ENCODE data around the gene AKAP6.

The AKAP6 gene, protein sequence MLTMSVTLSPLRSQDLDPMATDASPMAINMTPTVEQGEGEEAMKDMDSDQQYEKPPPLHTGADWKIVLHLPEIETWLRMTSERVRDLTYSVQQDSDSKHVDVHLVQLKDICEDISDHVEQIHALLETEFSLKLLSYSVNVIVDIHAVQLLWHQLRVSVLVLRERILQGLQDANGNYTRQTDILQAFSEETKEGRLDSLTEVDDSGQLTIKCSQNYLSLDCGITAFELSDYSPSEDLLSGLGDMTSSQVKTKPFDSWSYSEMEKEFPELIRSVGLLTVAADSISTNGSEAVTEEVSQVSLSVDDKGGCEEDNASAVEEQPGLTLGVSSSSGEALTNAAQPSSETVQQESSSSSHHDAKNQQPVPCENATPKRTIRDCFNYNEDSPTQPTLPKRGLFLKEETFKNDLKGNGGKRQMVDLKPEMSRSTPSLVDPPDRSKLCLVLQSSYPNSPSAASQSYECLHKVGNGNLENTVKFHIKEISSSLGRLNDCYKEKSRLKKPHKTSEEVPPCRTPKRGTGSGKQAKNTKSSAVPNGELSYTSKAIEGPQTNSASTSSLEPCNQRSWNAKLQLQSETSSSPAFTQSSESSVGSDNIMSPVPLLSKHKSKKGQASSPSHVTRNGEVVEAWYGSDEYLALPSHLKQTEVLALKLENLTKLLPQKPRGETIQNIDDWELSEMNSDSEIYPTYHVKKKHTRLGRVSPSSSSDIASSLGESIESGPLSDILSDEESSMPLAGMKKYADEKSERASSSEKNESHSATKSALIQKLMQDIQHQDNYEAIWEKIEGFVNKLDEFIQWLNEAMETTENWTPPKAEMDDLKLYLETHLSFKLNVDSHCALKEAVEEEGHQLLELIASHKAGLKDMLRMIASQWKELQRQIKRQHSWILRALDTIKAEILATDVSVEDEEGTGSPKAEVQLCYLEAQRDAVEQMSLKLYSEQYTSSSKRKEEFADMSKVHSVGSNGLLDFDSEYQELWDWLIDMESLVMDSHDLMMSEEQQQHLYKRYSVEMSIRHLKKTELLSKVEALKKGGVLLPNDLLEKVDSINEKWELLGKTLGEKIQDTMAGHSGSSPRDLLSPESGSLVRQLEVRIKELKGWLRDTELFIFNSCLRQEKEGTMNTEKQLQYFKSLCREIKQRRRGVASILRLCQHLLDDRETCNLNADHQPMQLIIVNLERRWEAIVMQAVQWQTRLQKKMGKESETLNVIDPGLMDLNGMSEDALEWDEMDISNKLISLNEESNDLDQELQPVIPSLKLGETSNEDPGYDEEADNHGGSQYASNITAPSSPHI (N-terminal part only)

GRCh38 chr14:32329146-32329545 lies at the start of gene AKAP6:
TSS of gene AKAP6 (plus strand) at chr14:32329298. CDS start at chr14:32433494, 104,196 bp downstream.
- in situ Hi-C loops (cut with MboI; ENCODE audit: low pct_unique_long_range_greater_than_20kb, low sequenced_read_pairs): no loop called here
- no peak for DNase-seq

- in situ Hi-C loops (cut with MboI; ENCODE audit: low pct_unique_long_range_greater_than_20kb, low sequenced_read_pairs): no loop called here
- DNase-seq: no peak
Measured at GRCh38 chr14:32286602-32287001, 42.5 kb upstream of the AKAP6 start.

GRCh38 chr14:32296366-32296765 lies 32.7 kb upstream of the AKAP6 start:
- DNase-seq: no peak
- in situ Hi-C loops (cut with MboI; ENCODE audit: low pct_unique_long_range_greater_than_20kb, low sequenced_read_pairs): no loop called here

GRCh38 chr14:32298346-32298745 lies 30.8 kb upstream of the AKAP6 start:
- in situ Hi-C loops (cut with MboI; ENCODE audit: low pct_unique_long_range_greater_than_20kb, low sequenced_read_pairs): no loop called here
- DNase-seq: no peak

DNA sequence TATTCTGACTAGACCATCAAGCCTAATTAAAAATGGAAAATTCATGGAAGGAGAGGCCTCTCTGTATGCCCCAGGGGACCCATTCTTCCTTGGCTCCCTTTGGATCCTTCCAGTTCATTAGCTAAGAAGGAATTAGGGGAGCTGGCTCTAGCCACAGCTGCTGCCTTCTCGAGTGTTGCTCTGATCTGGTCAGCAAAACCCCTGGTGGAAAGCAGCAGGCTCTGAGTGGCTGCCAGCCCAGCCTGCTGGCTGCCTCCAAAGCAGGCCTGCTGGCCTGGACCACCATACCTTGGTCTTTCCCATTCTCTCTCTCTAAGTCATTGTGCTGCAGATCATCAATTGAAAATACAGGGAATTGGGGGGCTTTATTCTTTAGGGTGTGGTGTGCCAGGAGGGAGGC lies 29.0 kb upstream of the AKAP6 start:
- no peak for DNase-seq
- in situ Hi-C loops (cut with MboI; ENCODE audit: low pct_unique_long_range_greater_than_20kb, low sequenced_read_pairs): no loop called here

GRCh38 chr14:32303865-32304264 lies 25.2 kb upstream of the AKAP6 start:
- no peak for DNase-seq

DNA sequence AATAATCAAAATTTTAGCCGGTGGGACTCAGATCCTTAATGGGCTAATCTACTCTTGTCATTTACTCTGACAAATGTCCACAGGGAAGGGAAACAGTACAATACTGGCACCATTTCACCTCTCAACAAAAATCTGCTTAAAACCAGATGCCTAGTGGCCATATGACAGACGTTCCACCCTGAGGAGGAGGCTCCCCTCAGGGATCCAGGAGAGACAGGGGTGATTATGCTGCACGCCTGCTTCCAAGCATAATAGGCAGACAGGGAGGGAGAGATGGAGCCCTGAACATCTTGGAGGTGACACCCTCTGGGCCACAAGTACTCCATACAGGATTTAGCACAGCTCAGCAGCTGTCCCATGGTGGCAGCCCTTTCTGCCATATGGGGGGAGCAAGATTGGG lies 24.8 kb upstream of the AKAP6 start:
- in situ Hi-C loops (cut with MboI; ENCODE audit: low pct_unique_long_range_greater_than_20kb, low sequenced_read_pairs): no loop called here
- DNase-seq: no peak

More at GRCh38 chr14:32303865-32304264, 25.2 kb upstream of the AKAP6 start:
- in situ Hi-C loops (cut with MboI; ENCODE audit: low pct_unique_long_range_greater_than_20kb, low sequenced_read_pairs): no loop called here

DNA sequence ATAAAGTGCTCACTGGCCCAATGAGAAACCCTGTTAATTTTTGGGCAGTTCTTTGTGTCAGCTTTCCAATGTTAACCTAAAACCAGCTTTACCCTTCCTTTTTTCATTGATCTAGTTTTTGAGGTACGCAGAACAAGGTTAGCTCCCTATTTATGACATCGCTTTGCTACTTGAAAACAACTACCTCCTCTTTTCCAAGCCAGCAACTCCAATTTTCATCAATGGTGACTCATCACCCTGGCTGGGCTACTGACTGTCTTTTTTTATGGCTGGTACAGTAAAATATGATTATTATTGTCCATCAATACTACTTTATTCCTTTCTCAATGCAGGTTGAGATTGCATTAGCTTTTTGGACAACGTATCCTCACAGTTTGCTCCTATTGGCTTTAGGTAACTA lies 22.5 kb upstream of the AKAP6 start:
- DNase-seq: no peak
- in situ Hi-C loops (cut with MboI; ENCODE audit: low pct_unique_long_range_greater_than_20kb, low sequenced_read_pairs): no loop called here

- in situ Hi-C loops (cut with MboI; ENCODE audit: low pct_unique_long_range_greater_than_20kb, low sequenced_read_pairs): no loop called here
- no peak for DNase-seq
Measured at GRCh38 chr14:32307881-32308582, 21.1 kb upstream of the AKAP6 start.

- DNase-seq: no peak
- in situ Hi-C loops (cut with MboI; ENCODE audit: low pct_unique_long_range_greater_than_20kb, low sequenced_read_pairs): no loop called here
Measured at GRCh38 chr14:32310876-32311275, 18.2 kb upstream of the AKAP6 start.

- DNase-seq: no peak
- in situ Hi-C loops (cut with MboI; ENCODE audit: low pct_unique_long_range_greater_than_20kb, low sequenced_read_pairs): no loop called here
Measured at GRCh38 chr14:32311294-32312009, 17.6 kb upstream of the AKAP6 start.

- in situ Hi-C loops (cut with MboI; ENCODE audit: low pct_unique_long_range_greater_than_20kb, low sequenced_read_pairs): no loop called here
- no peak for DNase-seq
Measured at GRCh38 chr14:32312010-32312331, 17.1 kb upstream of the AKAP6 start.

- no peak for DNase-seq
Measured at GRCh38 chr14:32313844-32314376, 15.2 kb upstream of the AKAP6 start.

DNA sequence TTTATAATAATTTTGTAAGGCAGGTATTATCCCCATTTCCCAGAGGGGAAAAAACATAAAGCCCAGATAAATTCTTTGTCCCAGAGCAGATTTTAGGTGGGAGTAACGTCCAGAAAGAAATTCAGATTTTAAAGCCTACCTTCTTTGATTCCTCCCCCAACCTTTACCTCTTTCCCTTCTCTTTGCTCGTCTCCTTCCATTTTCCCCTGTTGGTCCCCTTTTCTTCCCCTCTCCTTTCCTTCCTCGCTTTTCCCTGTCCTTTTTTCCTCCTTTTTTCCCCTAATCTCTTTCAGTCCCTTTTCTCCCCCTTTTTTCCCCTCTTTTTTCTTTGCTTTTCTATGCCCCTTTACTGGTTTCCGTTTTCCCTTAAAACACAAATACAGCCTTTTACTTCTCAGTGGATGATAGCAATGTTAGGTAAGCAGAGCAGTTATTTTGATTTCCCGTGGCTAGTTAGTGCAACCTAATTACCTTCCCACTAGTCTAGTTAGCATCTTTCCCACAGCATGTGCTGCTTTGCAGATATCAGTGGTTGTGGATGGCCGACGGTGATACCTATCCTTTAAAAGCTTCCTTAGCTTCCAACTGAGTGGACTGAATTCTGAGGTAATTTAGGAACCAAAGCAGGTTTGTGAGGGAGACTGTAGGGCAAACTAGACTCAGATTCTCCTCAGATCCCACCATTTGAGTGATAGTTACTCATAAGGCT lies 10.9 kb upstream of the AKAP6 start:
- in situ Hi-C loops (cut with MboI; ENCODE audit: low pct_unique_long_range_greater_than_20kb, low sequenced_read_pairs): no loop called here

More at GRCh38 chr14:32313844-32314376, 15.2 kb upstream of the AKAP6 start:
- in situ Hi-C loops (cut with MboI; ENCODE audit: low pct_unique_long_range_greater_than_20kb, low sequenced_read_pairs): no loop called here

DNA sequence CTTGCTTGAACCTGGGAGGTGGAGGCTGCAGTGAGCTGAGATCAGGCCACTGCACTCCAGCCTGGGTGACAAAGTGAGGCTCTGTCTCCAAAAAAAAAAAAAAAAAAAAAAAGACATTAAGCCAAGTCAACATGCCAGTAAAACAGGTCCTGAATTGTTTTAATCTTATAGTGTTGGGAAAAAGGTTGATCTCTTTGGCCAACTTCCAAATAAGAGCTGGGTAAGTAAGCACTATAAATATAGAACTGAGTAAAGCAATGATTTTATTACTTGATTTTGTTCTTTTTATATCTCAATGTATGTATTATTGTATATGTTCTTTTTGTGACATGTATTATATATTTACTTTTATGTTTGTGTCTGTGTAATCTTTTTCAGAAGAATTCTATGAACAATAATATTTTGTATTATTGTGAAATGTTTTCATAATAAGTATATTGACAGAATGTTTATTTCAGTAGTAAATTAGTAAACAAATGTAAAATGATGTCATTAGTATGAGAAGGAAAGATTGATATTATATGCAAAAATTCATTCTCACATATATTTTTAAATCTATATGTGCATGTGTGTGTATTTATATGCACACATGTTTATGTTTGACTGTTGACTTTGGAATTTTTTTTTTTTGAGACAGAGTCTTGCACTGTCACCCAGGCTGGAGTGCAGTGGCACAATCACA lies 9.6 kb upstream of the AKAP6 start:
- in situ Hi-C loops (cut with MboI; ENCODE audit: low pct_unique_long_range_greater_than_20kb, low sequenced_read_pairs): no loop called here
- DNase-seq: no peak

More for the DNA sequence above, 10.9 kb upstream of the AKAP6 start:
- no peak for DNase-seq

DNA sequence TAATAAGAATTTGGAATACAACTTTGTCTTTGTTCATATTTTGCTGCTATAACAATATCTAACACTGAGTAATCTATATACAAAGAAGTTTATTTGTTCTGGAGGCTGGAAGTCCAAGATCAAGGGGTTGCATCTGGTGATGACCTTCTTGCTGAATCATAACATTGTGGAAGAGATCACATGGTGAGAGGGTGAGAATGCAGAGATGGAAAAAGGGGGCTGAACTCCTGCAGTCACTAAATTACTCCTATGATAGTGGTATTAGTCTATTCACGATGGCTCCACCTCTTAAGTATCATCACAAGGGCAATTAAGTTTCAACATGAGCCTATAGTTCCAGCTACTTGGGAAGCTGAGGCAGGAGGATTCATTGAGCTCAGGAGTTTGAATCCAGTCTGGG lies 4.5 kb upstream of the AKAP6 start:
- in situ Hi-C loops (cut with MboI; ENCODE audit: low pct_unique_long_range_greater_than_20kb, low sequenced_read_pairs): no loop called here
- DNase-seq: no peak

Data from KBM-7 (cell line).